Activated CD4-positive, CD25-positive, alpha-beta regulatory T cell (primary cell): ENCODE measurements around the gene BATF3.

Source experiments
- DNase-seq, 4 experiments: peaks; one replicate each; lab custom pipeline; 2025; lab: John Stamatoyannopoulos, UW

Gene BATF3

GRCh38 chr1:212703991-212704564 lies 4.4 kb upstream of the BATF3 start:
- no peak for DNase-seq

GRCh38 chr1:212702672-212703071 lies 3.0 kb upstream of the BATF3 start:
- no peak for DNase-seq

GRCh38 chr1:212701910-212702309 lies 2.3 kb upstream of the BATF3 start:
- no peak for DNase-seq

- DNase-seq, result no peak
Observed at GRCh38 chr1:212700892-212701819, 1.5 kb upstream of the BATF3 start.

GRCh38 chr1:212700223-212700891 lies 717 bp upstream of the BATF3 start:
- peak in 1 of 4 experiments; percentile 35 for DNase-seq

- DNase-seq, result peak in 2 of 4 experiments; percentile 22 to 41
Observed at GRCh38 chr1:212699104-212699624, 476 bp downstream of the BATF3 start.

- DNase-seq, result no peak
Observed at GRCh38 chr1:212698467-212699103, 1.1 kb downstream of the BATF3 start.

GRCh38 chr1:212696721-212697331 lies 2.8 kb downstream of the BATF3 start:
- DNase-seq, result no peak

- no peak for DNase-seq
Observed at GRCh38 chr1:212692774-212693644, 6.6 kb downstream of the BATF3 start.

GRCh38 chr1:212691561-212692071 lies 8.0 kb downstream of the BATF3 start:
- DNase-seq, result no peak

- DNase-seq, result no peak
Observed at GRCh38 chr1:212690816-212691403, 8.7 kb downstream of the BATF3 start.

GRCh38 chr1:212689758-212690529 lies 9.7 kb downstream of the BATF3 start:
- no peak for DNase-seq

- no peak for DNase-seq
Observed at GRCh38 chr1:212689196-212689725, 10.4 kb downstream of the BATF3 start.

- DNase-seq, result no peak
Observed at GRCh38 chr1:212688341-212689047, 11.1 kb downstream of the BATF3 start.

- no peak for DNase-seq
Observed at GRCh38 chr1:212687811-212688210, 11.8 kb downstream of the BATF3 start.

- DNase-seq, result no peak
Observed at GRCh38 chr1:212686591-212686990, 13.0 kb downstream of the BATF3 start.

GRCh38 chr1:212686069-212686468 lies 13.6 kb downstream of the BATF3 start:
- DNase-seq, result no peak

- DNase-seq, result no peak
Observed at GRCh38 chr1:212685429-212685828, 14.2 kb downstream of the BATF3 start.
